ENCODE data around the gene AMZ2.
A peak's percentile ranks its signal among the peaks of the same experiment; 100 is the strongest.

The AMZ2 gene

DNA sequence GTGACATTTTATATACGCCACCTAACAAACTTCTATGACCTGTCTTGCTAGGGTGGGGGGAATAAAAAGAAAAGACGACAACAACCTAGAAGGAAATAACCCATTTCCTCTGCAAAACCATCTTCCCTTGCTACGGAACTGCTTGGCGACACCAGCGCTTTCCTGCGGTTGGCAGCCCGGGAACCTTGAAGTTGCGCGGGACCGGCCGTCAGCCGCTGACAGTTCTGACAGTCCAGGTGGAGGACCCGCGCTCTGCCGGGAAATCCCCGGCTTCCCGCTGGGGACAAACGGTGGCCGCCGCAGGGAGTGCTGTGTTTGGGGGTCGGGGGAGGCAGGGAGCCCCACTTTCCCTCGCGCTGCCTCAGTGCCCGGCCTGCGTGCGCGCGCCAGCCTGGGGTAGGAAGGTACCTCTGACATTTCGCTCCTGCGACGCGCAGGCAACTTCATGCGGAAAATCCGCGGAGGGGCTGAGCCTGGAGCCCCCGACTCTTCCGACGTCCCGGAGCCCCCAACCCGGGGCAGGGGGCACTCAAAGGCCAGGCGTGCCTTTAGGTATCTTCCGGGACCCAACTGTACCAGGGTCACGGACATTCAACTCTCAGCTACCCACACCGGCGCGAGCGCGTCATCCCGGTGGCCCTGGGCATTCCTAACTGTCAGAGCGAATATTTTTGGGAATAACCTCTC lies 42.6 kb downstream of the AMZ2 start:
- peak; percentile 33 to 35 for DNase-seq (ENCODE audit: low read depth in 1 of 2, low spot score in 1 of 2)

DNA sequence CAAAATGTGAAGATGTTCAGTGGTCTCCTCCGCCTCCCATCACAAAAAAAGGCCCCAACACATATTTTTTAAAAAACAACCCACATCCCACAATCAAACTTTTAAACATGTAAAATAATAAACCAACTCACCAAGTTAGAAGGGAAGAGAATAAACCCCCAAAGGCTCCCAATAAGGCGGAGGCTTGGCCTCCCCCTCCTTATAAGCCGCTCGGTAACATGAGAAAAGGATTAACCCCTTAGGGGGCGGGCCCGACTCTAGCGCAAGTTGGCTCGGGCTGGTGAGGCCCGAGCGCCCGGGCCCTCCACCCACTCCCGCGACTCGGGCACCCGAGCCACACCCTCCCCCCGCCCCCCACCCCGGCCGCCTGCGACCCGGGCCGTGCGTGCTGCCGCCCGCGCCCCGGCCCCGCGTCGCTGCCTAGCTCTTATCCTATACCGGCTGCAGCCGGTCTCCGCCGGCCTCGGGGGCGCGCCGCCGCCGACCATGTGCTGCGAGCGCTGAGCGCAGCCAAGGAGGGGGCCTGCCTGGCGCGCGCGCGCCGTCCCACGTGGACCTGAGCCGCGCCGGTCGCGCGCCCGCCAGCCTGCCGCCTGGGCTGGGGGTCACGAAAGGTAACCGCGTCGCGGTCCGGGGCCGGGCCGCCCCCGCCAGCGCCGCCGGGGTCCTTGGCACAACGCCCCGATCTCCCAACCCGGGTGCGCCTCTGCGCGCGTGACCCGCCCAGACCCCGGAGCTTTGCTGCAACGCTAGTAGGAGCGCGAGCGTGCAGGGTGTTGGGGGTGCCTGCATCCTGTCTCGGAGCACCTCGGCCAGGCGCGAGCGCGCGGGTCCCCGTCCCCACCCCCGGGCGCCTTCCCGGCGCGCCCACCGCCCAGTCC lies 43.4 kb downstream of the AMZ2 start, which contains the start of the genes ARSG and SLC16A6:
Gene ARSG (plus strand): TSS at position 541 of the 881 bp plus-strand sequence. CDS start 15,999 bp downstream, outside the sequence.
Gene SLC16A6 (minus strand): TSS at position 173 of the 881 bp plus-strand sequence. CDS start 12,807 bp downstream, outside the sequence.
- DNase-seq (ENCODE audit: low read depth in 1 of 2, low spot score in 1 of 2) = peak; percentile 65 to 79

DNA sequence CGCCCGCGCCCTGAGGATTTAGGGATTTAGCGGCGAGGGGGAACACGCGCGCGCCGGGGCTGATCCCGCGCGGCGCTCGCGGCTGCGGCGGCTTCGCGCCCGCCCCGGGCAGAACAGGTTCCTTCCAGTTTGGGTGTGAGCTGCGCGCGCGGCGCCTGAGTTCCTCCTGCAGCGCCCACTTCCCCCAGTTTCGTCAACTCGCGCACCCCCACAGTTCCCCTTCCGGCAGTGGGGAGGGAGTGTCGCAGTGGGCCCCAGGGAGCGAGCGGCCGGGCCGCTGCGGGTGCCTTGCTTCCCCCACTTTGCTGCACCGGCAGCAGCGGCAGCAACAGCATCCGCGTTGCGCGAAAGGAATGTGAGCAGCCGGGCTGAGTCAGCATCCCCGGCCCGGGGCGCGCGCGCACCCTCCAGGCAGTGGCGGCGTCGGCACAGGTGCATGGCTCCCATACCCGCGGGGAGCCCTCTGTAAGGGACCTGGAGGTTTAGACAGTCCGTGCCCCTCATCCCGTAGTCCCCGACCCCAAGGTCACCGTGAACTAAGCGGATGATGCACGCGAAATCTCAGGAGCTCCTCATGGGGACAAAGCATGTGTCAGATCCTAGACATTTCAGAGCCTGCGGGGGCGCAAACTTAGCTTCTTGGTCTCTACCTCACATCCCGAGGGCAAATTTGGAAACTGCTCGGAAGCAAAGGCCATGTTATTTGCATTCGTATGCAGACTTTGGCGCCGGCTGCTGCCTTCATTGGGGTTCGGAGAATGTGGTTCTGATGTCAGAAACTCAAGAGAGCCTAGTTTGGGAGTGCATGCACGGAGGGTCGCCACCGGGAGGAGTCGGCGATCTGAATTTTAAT lies 44.2 kb downstream of the AMZ2 start:
- peak; percentile 79 to 86 for DNase-seq (ENCODE audit: low read depth in 1 of 2, low spot score in 1 of 2)

DNA sequence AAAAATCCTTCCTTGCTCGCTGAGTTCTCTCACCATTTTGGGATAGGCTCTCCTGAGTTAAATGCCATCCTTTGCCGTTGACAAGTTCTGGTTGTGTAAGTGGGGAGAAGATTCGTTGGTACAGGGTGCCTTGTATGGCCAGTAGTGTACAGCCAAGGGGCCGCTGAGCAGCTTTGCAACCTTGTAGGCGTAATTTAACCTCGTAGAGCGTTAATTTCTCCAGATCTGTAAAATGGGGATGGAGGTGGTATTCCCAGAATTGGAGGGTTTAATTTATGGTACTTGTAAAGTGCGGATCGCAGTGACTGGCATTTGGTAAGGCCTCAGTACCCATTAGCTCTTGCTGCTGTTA lies 44.8 kb downstream of the AMZ2 start:
- DNase-seq (ENCODE audit: low read depth in 1 of 2, low spot score in 1 of 2) = no peak

DNA sequence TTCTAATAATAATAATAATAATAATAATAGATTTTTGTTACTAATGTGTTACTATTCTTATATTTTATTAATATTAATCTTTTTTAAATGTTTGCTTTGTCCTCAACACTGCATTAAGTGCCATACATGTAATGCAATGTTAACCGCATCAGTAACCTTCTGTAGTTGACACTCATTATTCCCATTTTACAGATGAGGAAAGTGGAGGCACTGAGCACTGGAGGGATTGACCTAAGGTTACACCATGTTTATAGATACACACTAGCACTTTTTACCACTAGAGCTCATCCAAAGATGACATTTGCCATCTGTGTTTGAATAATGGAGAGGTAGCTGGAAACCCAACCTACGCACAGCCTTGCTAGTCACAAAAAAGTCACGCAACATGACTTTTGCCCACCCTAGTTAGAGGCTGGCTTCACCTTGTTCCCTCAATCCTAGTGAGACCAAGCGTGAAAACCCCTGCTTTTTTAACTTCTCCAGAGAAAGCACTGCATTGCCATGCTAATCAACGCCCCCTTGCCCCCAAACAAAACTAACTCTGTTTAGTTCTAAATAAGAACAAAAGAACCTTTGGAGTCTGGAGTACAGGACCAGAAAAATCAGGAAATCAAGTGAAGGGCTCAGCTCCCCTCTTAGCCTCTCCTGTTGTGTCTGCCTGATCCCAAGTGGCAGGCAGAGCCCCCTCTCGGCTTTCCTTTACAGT lies 45.8 kb downstream of the AMZ2 start:
- no peak for DNase-seq (ENCODE audit: low read depth in 1 of 2, low spot score in 1 of 2)

DNA sequence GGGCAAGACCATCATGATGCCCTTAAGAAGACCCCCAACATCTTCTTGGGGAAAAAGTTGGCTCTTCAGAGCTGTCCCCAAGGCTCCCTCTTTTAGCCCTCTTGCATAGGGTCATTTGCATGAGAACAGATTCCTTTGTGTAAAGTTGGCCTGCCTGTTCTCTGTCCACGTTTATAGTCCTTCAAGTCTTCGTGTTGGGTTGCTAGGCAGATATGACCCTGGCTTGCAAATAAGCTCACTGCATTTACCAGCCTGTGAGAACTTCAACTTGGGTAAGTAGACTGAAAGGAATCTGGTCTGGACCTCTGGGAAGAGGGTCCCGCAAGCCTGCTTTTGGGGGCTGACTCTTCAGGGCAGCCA lies 46.3 kb downstream of the AMZ2 start:
- DNase-seq (ENCODE audit: low read depth in 1 of 2, low spot score in 1 of 2) = no peak

DNA sequence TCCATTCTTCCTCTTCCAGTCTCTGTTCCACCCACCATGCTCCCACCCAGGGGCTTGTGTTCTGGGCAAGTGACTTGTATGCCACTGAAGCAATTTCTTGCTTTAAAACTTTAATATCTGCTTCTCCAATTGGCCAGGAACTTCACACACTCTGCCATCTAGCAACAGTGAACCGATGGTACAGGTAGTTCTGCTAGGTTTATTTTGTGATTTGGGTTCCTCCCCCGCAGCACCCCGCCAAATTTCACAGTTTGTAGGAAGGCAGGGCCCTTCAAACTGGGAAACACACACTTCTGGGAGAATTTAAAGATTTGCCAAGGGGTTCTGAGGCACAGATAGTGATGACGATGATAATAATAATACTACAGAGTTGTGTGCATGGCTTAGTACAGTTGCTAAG lies 46.8 kb downstream of the AMZ2 start:
- DNase-seq (ENCODE audit: low read depth in 1 of 2, low spot score in 1 of 2) = no peak

DNA sequence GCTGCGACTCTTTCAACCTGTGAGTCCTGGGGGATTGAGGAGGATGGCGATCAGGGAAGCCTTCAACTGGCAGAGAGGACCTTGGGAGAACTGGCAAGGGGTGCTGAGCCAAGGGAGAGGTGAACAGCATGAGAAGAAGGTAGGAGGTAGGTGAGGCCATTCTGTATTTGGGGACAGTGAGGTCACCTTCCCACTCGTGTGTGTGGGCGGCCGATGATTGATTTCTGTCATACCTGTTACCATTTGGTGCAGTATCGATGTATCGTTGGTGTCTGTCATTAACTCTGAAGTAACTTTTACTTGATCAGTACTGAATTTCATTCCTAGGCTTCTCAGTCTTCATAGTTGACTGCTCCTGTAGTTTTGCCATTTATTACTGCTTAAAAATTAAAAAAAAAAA lies 47.2 kb downstream of the AMZ2 start:
- DNase-seq (ENCODE audit: low read depth in 1 of 2, low spot score in 1 of 2) = peak in 1 of 2 donors; percentile 22

DNA sequence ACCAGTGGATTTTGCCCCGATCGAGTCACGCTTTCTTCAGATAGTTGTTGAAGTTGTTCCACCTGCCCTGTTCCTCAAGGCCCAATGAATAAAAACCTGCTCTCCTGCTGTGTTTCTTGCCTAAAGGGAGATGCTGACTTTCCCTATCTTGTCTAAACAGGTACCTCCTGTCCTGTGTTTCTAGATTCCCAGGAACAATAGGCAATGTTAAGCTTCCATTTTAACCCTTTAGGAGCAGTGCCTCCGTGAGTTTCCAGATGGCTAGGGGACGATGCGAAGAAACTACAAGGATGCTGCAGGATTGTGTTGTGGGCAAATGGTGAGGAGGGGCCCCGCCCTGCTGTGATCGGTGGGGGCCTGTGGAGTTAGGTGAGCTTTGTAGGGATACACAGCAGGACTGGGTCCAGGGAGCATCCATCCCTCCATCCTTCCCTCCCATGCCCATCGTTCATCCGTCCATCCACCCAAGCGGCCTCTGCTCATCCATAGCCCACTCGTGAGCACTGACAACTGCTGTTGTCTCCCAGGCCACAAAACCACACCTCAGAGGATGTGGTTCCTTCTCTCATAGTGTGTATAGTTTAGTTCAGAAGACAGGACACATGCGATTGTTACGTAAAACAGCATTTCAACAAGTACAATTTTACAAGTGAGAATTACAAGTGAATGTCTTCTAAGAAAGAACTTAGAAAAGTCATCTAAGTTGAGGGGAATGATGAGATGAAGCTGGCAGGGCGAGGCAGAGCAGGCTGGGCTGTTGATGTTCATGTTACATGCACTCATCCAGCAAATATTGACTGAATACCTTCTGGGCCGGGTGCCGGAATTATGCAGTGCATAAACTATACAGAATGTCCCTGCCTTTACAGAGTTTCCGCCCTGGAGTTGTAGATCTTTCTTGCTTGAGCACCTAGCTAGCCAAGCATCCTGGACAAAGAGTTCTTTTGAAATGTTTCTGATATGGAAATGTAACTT lies 48.7 kb downstream of the AMZ2 start:
- no peak for DNase-seq (ENCODE audit: low read depth in 1 of 2, low spot score in 1 of 2)

DNA sequence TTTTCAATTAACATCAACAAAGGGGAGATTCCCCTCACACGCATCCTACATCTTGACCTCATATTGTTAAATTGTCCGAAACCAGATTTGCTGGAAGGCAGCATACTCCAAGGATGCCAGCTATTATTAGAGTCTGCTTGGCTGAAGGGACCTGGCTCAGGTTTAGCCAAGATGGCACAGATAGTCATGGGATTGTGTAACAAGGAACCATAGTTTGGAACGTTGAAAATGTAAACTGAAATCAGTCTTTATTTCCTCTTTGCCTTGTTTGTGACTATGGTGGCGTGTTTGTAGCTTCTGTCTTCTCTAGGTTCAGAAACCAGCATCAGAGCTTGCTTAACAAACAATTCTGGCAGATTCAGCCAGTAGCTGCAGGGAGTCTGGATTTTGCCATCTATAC lies 49.4 kb downstream of the AMZ2 start:
- no peak for DNase-seq (ENCODE audit: low read depth in 1 of 2, low spot score in 1 of 2)

DNA sequence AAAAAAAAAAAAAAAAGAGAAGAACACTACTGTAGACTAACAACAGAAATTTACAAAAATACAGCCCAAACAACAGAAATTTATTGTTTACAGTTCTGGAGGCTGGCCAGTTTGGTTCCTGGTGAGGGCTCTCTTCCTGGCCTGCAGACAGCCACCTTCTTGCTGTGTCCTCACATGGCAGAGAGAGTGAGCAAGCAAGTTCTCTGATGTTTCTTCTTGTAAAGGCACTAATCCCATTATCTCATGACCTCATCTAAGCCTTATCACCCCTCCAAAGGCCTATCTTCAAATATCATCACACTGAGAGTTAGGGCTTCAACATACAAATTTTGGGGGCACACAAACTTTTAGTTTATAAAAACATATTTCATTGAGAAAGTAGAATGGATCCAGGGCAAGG lies 50.8 kb downstream of the AMZ2 start:
- DNase-seq (ENCODE audit: low read depth in 1 of 2, low spot score in 1 of 2) = no peak

DNA sequence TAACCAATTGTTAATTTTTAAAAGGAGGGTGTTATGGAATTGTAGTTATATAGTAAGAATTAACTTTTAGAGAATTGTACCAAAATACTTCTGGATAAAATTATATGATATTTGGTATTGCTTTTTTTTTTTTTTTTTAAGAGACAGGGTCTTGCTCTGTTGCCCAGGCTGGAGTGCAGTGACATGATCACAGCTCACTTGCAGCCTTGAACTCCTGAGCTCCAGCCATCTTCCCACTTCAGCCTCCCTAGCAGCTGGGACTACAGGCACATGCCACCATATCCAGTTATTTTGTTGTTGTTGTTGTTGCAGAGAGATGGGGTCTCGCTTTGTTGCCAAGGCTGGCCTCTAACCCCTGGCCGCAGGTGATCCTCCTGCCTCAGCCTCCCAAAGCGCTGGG lies 52.0 kb downstream of the AMZ2 start:
- no peak for DNase-seq (ENCODE audit: low read depth in 1 of 2, low spot score in 1 of 2)

DNA sequence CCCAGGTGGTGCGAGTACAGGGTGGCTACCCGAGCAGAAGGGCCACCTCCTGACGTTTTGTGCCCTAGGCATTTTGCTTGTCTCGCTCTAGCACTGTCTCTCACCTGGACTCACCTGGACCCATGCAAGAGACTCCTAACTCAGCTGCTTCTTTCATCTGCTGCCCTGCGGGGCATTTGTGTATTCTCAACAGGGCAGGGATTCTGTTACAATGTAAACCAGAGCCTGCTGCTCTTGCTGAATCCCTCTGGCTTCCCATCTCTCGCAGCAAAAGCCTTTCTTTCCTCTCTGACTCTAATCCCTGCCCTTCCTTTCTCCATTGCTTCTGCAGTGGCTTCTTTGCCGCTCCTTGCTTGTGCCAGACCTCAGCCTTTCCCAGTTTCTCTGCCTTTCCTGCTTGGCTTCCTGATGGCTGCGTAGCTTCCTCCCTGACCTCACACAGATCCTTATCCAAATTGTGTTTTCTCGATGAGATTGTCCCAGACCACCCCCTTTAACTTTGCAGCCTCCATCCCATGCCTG lies 53.7 kb downstream of the AMZ2 start:
- DNase-seq (ENCODE audit: low read depth in 1 of 2, low spot score in 1 of 2) = no peak

DNA sequence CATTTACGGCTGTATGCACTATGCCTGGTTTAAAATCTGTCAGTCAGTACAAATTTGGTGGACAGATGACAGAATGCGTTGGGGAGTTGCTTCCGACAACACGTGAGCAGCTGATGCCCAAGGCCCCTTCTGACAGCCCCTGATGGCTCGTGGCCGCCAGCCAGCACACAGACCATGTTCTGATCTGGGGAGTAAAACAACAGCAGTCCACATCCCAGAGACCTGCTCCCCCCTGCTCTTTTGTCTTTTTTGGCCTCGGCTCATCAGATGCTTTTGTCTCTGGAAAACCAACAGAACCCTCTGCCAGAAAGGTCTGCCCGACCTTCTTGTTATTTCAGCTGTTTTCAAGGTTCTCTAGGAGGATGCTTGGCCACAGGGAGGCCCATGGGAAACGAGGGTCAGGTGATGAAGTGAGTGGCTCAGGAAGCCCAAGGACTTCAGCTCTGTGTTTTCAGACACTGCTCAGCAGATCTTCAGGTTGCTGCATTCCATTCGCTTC lies 54.3 kb downstream of the AMZ2 start:
- DNase-seq (ENCODE audit: low read depth in 1 of 2, low spot score in 1 of 2) = no peak

DNA sequence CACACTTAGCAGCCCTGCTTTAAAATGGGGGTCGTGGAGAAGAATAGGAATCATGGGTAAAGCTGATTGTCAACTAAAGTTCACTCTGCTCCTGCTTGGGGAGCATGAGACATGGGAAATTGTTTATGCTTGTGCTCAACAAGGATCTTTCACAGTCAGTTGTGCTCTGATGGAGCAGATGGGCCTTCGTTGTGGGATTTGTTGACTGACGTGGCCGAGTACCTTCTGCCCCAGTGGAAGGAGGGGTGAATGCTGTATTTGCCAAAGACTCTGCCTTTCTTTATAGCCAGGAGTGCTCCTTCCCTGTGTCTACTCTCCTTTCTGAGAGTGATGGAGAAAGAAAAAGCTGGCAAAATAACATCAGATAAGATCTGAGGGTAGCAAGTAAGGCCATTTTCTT lies 54.8 kb downstream of the AMZ2 start:
- no peak for DNase-seq (ENCODE audit: low read depth in 1 of 2, low spot score in 1 of 2)

DNA sequence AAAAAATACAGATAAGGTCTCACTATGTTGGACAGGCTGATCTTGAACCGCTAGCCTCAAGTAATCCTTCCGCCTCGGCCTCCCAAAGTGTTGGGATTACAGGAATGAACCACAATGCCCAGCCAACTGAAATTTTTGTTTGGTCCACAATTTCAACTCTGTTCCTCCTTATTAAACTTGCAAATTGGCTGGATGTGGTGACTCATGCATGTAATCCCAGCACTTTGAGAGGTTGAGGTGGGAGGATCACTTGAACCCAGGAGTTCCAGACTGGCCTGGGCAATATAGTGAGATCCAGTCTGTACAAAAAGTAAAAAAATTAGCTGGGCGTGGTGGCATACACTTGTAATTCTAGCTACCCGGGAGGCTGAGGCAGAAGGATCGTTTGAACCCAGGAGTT lies 56.9 kb downstream of the AMZ2 start:
- DNase-seq (ENCODE audit: low read depth in 1 of 2, low spot score in 1 of 2) = no peak

DNA sequence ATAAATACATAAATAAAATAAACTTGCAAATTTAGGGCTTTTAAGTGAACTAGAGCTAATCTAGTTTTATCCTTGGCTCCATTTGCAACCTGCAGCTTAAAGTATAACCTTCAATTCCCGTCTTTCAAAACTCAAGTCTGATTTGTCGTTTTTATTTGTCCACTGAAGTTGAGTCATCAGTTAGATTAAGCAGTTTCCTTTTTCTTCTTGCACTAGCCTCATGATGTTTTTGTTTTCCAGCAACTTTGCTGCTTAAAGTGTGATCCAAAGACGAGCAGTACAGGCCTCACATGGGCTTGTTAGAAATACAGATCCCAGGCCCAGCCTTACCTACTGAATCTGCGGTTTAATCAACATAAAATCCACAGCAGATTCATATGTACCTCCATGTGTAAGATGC lies 57.3 kb downstream of the AMZ2 start:
- no peak for DNase-seq (ENCODE audit: low read depth in 1 of 2, low spot score in 1 of 2)

Data from stimulated activated CD4-positive, alpha-beta T cell treated with anti-CD3 and anti-CD28 coated beads, Interleukin-15, amount 100 ng/mL, for 1 hour (primary cell).